HG03064 (cell line): ENCODE measurements around the gene PROM1.

ENCODE experiments used
- ATAC-seq: cut with Tn5 transposase; IDR thresholded peaks from one replicate; pipeline ENCODE4 v1.9.1; 2021; ENCODE audit warnings: low read depth; ENCODE audit not compliant: unreplicated experiment

Gene PROM1, protein sequence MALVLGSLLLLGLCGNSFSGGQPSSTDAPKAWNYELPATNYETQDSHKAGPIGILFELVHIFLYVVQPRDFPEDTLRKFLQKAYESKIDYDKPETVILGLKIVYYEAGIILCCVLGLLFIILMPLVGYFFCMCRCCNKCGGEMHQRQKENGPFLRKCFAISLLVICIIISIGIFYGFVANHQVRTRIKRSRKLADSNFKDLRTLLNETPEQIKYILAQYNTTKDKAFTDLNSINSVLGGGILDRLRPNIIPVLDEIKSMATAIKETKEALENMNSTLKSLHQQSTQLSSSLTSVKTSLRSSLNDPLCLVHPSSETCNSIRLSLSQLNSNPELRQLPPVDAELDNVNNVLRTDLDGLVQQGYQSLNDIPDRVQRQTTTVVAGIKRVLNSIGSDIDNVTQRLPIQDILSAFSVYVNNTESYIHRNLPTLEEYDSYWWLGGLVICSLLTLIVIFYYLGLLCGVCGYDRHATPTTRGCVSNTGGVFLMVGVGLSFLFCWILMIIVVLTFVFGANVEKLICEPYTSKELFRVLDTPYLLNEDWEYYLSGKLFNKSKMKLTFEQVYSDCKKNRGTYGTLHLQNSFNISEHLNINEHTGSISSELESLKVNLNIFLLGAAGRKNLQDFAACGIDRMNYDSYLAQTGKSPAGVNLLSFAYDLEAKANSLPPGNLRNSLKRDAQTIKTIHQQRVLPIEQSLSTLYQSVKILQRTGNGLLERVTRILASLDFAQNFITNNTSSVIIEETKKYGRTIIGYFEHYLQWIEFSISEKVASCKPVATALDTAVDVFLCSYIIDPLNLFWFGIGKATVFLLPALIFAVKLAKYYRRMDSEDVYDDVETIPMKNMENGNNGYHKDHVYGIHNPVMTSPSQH

DNA sequence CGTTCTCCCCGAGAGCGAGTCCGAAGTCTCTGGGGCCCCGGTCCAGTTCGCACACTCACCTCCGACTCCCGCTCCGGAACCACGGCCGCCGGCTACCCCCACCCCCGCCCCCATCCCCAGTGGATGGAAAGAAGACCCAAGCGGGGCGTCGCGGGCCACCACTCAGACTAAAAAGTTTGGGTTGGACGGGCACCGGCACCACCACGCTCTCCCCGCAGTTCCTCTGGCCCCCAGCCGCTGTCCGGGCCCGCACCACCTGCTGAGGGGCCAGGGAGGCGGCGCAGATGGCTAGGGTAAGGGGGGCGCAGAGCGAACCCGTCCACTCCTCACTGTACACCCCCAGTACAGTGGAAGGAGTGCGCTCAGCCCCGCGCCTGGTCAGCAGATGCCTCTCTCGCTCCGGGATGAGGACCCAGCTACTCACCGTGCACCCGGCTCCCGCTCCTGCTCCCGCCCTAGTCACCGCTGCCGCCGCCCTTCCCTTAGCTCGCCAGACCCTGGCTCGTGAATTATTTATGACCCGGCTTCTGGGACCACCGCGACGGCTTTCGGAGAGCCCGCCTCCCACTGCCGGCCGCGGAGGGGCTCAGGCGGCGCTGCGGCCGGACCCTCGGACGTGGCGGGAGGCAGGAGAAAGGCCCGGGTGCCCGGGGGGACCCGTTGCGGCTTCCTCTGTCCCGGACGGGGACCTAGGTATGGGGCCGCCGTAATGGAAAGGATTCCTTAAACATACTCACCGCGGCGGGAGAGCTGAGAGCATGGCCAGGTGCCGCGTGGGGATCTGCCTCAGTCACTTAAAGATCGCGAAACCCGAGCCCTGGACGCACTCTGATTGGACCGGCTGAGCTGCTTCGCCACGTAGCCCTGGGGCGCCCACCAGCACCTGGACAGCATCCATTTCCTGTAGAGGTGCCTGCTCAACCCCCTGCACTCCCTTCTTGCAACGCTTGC lies at the start of gene PROM1:
Gene PROM1 (minus strand): TSS at position 783 of the 951 bp plus-strand sequence. CDS start 8,117 bp downstream, outside the sequence.
- ATAC-seq, result no peak

DNA sequence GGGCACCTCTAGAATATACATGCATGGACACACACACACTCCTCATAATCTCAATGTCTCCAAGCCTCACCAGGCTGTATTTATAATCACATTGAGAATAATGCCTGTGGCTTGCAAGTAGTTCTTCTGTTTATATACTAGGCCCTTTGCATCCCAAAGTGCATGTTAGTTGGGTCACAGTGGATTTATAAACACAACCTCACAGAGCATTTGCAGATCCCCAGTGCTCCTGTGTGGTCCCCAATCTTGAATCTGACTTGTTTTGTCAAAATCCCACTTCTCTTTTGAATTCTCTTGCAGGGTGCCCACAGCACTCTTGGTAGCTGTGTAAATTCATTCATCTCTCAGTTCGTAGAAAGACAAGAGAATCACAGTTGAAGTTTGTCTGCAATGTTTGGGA lies 49.6 kb upstream of the PROM1 start:
- no peak for ATAC-seq

DNA sequence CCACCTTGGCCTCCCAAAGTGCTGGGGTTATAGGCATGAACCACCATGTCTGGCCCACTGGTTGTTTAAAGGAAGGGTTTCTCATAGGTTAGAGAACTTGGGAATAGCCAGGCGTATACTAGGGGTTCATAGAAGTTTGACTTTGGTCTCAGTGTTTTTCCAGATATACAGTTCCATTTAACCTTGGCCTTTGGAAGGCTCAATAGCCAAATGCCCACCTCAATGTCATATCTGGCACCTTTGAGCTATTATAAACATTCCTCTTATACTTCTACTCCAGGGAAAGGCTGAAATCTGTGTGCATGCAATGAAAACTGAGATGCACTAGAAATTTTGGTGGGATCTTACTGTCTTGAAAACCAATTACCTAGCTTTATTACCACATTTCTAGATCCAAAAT lies 47.5 kb upstream of the PROM1 start:
- no peak for ATAC-seq

DNA sequence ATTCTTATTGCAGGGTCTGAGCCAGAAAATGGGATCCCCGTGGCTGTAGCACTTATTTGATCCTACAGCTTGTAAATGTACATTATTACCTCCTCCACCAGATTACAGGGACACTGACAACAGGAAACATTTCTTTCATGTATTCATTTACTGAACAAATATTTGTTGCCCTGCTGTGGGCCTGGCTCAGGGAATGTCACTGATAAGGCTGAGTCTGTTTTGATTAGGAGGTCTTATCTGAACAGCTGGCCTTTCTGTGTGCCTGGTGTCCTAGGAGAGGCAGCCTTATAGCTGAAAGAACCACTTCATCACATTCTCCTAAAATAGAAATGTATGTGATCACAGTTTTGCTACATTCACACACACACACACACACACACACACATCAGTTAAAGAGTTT lies 45.5 kb upstream of the PROM1 start:
- no peak for ATAC-seq

DNA sequence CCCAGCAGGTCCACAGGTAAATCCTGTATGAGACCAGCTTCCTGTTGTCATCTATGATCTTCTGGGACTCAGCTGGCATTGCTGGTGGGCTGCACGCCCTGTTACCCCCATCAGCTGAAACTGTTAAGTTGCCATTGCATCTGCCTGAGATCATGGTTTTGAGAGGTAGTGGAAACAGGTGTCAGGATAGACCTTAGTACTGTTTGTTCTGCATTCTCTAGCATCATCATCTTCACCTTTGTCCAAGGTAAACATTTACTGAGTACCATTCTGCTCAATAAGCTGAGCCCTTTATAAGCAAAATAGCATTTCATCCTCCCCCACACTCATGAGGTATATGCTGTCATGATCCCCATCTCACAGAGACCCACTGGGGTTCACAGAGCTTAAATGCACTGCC lies 42.9 kb upstream of the PROM1 start:
- ATAC-seq, result no peak

DNA sequence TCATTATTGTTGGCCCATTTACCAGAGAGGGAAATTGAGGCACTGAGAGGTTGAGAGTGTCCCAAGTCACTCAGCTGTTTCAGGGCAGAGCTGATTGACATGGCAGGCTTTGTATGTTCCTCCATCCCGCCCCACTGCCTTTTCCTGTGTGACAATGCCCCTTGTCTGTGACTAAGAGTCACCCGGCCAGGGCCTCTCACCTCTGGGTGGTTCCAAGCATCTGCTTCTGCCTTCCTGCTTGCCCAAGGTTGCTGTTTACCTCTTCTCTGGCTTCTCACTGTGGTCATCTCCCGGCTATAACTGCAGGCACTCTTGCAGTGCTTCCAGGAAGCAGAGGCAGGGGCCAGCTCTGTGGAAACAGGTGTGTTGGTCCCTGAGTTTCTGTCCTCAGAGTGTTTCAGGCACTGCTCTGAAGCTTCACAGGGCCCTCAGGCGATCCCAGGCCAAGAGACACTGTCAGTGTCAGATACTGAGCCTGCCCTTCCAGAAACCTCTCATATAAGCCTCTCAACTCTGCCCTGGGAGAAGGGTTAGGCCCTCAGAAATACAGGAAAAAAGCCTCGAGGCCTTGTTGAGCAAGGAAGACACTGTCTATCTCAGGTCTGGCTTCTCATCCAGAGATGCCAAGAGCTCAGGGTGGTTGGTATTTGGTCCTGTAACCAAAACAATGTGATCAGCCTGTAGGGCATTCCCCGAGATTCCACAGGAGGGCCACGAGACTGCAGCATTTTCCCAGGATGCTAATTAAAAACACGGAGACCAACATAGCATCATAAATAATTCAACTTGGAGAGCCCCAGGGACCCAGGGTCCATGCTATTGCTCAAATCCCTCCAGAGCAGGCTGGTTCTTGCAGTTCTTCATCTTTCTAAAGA lies 42.0 kb upstream of the PROM1 start:
- ATAC-seq, result no peak

DNA sequence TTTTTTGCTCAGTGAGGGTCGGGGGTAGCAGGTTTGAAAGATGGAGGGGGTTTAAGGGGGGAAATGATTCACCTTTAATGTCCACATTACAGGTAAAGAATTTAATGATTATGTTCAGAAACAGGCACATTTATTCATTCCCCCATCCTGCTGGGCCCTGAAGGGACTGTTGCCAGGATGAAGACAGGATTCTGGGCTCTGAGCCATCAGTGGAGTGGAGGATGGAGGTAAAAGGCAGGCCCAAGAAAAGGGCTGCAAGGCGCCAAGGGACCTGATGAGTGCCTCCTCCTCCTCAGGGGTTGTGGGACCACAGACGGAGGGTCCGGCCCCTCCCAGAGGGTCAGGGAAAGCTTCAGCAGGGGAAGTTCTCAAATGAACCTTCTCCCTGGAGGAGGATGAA lies 40.4 kb upstream of the PROM1 start:
- no peak for ATAC-seq

DNA sequence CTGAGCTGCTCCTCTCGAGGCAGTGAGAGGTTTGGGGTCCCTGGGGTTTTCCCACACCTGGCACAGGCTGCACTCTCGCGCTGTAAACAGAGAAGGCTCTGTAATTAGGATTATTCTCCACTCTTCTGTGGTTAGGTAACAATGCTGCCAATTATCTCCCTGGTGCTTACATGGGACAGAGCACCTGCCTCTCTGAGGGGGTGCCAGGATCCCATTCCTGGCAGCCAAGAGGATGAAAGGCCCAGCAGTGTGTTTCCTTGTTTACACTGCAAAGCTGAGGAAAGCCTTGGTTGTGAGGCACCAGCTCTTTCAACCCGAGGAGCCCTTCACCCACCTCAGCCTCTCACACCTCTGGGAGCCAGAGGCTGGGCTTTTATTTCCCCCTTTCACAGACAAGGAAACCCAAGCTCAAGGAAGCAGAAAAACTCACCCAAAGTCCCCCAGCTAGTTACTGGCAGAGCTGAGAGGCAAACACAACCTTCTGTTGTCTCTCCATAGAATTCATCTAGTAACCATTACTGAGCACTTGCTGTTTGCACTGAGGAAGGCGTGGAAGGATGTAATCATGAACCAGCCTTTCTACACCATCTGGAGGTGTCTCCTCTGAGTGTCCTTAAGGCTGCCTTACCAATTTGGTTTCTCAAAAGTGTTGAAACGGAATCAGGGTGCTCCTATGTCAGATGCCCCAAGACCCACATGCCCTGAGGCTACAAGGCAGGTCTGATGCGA lies 39.7 kb upstream of the PROM1 start:
- ATAC-seq, result no peak

DNA sequence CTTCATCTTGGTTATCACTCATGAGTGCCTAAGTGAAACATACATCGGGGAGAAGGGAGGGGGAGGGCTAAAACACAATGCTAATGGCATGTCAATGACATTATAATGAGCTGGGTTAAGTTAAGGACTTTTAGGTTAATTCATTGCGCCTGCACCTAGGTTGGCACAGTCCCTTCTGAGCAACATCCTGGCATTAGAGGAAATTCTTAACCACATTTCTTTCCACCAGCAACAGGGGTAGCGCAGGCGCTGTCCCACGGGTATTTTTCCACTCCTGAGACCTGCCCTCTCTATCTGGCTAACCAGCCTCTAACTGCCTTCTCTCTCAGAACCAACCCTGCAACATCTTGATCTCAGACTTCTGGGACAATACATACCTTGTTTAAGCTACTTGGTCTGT lies 39.0 kb upstream of the PROM1 start:
- no peak for ATAC-seq

DNA sequence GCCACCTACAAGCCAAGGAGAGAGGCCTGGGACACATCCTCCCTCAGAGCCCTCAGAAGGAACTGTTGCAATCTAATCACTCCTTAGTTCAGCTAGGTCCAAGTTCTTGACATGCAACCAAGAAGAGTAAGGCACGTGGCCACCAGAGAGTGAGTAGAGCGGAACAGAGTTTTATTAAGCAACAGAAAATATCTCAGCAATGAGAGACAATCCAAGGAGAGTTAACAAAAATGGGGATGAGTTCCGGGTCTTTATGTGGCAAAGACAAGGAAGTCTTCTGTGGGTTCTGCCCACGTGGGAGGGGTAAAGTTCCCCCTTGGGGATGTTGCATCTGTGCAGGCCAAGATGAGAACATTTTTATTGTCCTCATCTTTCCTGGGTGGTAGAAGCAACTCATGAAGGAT lies 38.5 kb upstream of the PROM1 start:
- no peak for ATAC-seq

DNA sequence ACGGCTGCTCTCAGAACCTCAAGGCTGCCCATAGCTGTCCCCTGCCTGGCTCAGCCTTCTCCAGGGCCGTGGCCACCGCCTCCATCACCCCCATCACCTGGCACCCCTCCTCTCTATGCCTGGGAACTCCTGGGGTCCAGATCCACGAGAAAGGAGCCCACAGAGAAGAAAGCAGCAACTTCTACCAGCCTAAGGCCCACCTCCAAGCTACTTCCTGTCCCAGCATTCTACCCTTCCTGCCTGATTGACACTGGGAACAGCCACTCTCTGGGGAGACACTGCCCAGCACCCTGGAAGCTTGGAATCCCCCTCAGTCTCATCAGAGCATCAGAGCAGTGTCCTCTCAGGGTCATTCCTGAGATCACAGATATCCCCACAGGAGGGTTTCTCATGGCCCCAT lies 36.9 kb upstream of the PROM1 start:
- ATAC-seq, result no peak

DNA sequence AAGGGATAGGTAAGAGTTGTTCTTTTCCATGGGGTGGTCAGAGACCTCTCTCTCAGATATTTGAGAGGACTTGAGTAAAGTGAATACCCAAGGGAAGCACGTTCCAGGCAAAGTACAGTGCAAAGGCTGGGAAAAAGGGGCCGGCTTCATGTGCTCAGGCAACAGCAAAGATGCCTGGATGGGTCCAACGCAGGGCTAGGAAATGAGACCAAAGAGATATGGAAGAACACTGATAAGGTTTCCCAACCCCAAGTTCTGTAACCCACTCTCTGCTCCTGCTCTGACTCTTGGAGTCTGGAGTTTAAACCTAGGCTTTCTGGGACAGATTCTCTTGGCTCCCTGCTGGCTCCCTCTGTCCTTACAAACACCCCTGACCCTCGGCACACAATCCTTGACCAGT lies 36.2 kb upstream of the PROM1 start:
- no peak for ATAC-seq

DNA sequence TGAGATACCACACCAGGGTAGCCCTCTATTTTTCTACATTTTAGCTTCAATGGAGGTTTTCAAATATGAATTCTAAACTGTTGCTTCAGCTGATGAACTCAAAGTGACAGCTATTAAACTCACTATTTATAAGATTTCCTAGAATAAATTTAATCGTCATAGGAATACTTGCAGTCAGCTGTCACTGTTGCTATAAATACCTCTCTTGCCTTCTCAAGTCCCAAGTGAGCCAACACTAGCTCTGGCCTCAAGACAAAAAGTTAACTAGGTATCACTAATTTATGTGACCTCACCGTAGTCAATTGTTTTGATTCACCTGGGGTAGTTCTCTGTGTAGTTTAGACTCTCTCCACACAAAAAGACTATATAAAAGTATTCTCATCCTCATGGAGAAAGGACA lies 34.3 kb upstream of the PROM1 start:
- ATAC-seq, result no peak

DNA sequence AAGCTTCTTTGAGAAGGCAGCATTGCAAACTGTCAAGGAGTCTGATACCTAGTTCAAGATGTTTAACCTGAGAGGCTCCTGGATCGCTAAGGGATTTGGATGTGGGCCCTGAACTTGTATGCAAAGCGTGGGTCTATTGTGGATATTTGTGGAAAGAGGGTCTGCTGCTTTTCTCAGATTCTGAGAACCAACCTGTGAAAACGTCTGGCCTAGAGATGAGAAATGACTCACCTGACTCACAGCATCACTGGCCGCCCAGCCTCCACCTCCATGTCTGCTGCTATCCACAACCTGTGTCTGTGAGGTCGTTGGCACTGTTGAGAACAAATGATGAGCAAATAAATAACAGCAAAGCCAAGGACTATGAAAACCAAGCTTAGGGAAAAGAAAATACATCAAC lies 33.3 kb upstream of the PROM1 start:
- ATAC-seq, result no peak

DNA sequence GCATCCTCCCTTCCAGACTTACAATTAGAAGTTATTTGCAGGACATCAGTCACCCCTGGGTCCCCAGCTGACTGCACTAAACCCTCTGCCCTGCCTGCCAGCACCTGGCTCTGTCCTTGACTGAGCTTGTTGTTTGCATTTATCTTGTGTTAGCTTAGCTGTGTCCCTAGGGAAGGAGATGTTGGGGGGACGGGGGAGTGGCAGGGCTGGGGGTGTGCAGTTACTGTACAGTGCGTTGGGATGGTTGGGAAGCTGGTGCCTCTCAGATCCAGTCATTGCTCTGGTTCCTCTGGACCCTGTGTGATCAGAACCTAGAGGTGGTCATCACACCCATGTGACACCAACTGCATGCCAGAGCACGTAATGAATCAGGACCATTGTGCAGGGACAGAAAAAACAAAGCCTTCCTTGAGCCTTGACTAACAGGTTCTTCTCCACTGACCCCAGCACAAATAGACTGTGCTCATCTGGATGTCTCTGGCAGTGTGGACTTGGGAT lies 32.7 kb upstream of the PROM1 start:
- ATAC-seq, result no peak

DNA sequence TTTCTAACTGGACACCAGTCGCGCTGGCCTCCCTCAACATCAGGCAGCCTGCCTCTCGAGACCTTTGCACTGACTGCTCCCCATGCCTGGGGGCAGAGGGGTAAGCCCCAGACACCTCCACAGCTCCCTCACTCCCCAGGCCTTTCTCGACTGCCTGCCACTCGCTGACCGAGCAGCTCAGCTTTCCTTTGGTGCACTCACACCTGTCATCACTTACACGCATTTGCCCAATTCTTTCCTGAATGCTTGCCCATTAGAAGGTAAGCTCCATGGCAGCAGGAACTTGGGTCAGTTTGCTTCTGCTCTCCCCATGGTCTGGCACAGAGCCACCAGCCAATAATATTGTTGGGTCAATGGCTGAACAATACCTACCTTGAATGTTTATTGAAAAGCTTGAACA lies 32.2 kb upstream of the PROM1 start:
- no peak for ATAC-seq

DNA sequence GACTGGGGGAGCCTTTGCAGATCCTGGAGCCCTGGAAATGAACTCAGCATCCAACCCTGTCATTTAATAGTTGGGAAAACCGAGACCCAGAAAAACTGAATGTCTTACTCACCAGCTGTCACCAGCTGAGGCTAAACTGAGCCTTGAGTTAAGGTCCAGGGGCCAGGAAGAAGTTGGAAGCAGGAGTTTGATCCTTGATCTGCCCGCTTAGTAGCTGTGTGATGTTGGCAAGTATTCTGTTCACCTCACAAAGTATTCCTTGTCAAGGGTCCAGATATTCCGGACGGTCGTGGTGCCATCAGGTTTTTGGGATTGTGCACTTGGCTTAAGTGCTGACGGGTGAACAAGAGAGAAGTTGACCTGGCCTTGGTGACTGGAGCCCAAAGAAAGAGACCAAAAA lies 30.7 kb upstream of the PROM1 start:
- ATAC-seq, result no peak

DNA sequence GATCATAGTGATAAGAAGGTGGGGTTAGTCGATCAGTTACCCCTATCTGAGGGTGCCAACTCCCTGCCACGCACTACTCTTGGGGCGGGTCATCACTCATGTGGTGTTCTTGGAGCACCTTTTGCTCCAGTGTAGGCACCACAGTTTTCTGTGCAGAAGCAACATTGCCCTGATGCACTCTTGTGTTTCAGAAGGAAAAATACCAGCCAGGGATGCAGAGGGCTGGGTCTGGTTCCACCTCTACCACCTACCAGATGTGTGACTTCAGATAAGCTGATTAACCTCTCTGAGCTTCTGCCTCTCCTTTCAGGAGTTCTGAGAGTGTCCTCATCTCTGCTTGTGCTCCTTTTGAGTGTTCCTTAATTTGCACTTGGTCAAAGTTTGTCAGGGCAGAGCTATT lies 29.9 kb upstream of the PROM1 start:
- ATAC-seq, result no peak

DNA sequence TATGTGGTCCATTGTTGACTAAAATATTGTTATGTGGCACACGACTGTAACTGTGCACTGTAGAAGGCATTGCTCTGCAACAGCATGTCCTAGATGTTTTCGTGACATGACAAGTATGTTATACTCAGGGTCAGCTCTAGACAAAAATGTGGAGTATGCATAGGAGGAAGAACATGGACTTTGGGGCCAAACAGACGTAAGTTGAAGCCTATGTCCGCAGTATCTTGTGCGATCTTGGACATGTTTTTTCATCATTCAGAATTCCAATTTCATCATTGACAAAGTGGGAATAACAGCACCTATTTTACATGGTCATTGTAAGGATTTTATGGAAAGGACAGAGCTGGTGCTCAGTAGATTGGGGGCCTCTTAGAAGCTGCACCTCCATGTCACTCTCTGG lies 27.7 kb upstream of the PROM1 start:
- ATAC-seq, result no peak
